Type B pancreatic cell (in vitro differentiated cells): Measurements from ENCODE around the gene TESK2. TPM values are rescaled to one million over a fixed set of nuclear protein-coding genes. Genes with fewer than 3 reads are reported as not detected.

Experiments
- DNase-seq: peaks from one replicate; pipeline ENCODE4 v3.0.0; 2021; ENCODE audit warnings: mixed read lengths; ENCODE audit not compliant: unreplicated experiment; ENCODE audit errors: extremely low spot score
- H3K27ac Mint-ChIP-seq: 2 replicates; pipeline ENCODE4 v1.8.0; 2021; ENCODE audit warnings: mild to moderate bottlenecking, mixed read lengths
- H3K27me3 Mint-ChIP-seq: 2 replicates; pipeline ENCODE4 v1.8.0; 2021; ENCODE audit warnings: mixed read lengths
- H3K36me3 Mint-ChIP-seq: 2 replicates; pipeline ENCODE4 v1.8.0; 2021; ENCODE audit warnings: mixed read lengths
- H3K4me1 Mint-ChIP-seq: one replicate; pipeline ENCODE4 v1.8.0; 2021; ENCODE audit warnings: mixed read lengths; ENCODE audit not compliant: unreplicated experiment
- H3K4me3 Mint-ChIP-seq: 2 replicates; pipeline ENCODE4 v1.8.0; 2021; ENCODE audit warnings: mild to moderate bottlenecking, mixed read lengths
- H3K9me3 Mint-ChIP-seq: 2 replicates; pipeline ENCODE4 v1.8.0; 2021; ENCODE audit warnings: mixed read lengths
- CTCF ChIP-seq: fragments of 200-600 bp; sonication (generic); conservative IDR thresholded peaks from 2 replicates; pipeline ENCODE4 v1.5.0; 2021; ENCODE audit warnings: antibody characterized with exemption, mild to moderate bottlenecking
- total RNA-seq: library from RNA; stranded (reverse); gene quantifications from 2 replicates; pipeline ENCODE4 v1.2.1, GENCODE V29; 2021; ENCODE audit warnings: low replicate concordance

The TESK2 gene
- total RNA-seq, 1 donor from 2014 or later: 6.7 TPM

- Mint-ChIP-seq H3K9me3 (no peaks in the 10 kb centered on the region), H3K27me3 (no peaks in the 10 kb centered on the region), H3K36me3 (no peaks in the 10 kb centered on the region), H3K4me3 (peak overlapping the region; percentile 93), H3K27ac (peak overlapping the region; percentile 94), H3K4me1 (peaks cover 20% of the 10 kb centered on the region)
- no peak for DNase-seq
- TF ChIP-seq CTCF: no peak
These were observed 186.5 kb downstream of the TESK2 start for GRCh38 chr1:45304311-45305081.

- Mint-ChIP-seq H3K27me3 (no peaks in the 10 kb centered on the region), H3K9me3 (no peaks in the 10 kb centered on the region), H3K4me3 (peak overlapping the region; percentile 93), H3K4me1 (peaks cover 20% of the 10 kb centered on the region), H3K36me3 (no peaks in the 10 kb centered on the region), H3K27ac (peak overlapping the region; percentile 94)
- peak; percentile 94 for DNase-seq
- peak; percentile 74 for TF ChIP-seq CTCF
These were observed 187.2 kb downstream of the TESK2 start for GRCh38 chr1:45303520-45304310.

GRCh38 chr1:45302505-45303150 lies 188.3 kb downstream of the TESK2 start:
- Mint-ChIP-seq H3K4me3 (peak overlapping the region; percentile 80), H3K9me3 (no peaks in the 10 kb centered on the region), H3K27ac (peak overlapping the region; percentile 94), H3K36me3 (no peaks in the 10 kb centered on the region), H3K4me1 (peaks cover 20% of the 10 kb centered on the region), H3K27me3 (no peaks in the 10 kb centered on the region)
- TF ChIP-seq CTCF: no peak
- no peak for DNase-seq

- Mint-ChIP-seq H3K9me3 (no peaks in the 10 kb centered on the region), H3K4me1 (peaks cover 20% of the 10 kb centered on the region), H3K27ac (no peak overlapping the region), H3K27me3 (no peaks in the 10 kb centered on the region), H3K4me3 (no peak overlapping the region), H3K36me3 (no peaks in the 10 kb centered on the region)
- peak; percentile 29 for TF ChIP-seq CTCF
- DNase-seq: no peak
These were observed 190.3 kb downstream of the TESK2 start for GRCh38 chr1:45300669-45300997.

- H3K4me3 Mint-ChIP-seq: no peak overlapping the region
These were observed 190.8 kb downstream of the TESK2 start for GRCh38 chr1:45299981-45300668.

More at GRCh38 chr1:45299981-45300668, 190.8 kb downstream of the TESK2 start:
- peaks cover 16% of the 10 kb centered on the region for H3K4me1 Mint-ChIP-seq
- DNase-seq: no peak
- H3K9me3 Mint-ChIP-seq: no peaks in the 10 kb centered on the region
- peak; percentile 89 for TF ChIP-seq CTCF
- H3K36me3 Mint-ChIP-seq: no peaks in the 10 kb centered on the region
- H3K27ac Mint-ChIP-seq: no peak overlapping the region
- no peaks in the 10 kb centered on the region for H3K27me3 Mint-ChIP-seq
